ENCODE results near the gene CC2D1B.
A peak's percentile ranks its signal among the peaks of the same experiment; 100 is the strongest.
"Not testable (repeated sequence)": the region's sequence is repeated elsewhere in the genome, so short reads cannot be mapped to it uniquely, and the experiment has no call there.

CC2D1B gene, protein sequence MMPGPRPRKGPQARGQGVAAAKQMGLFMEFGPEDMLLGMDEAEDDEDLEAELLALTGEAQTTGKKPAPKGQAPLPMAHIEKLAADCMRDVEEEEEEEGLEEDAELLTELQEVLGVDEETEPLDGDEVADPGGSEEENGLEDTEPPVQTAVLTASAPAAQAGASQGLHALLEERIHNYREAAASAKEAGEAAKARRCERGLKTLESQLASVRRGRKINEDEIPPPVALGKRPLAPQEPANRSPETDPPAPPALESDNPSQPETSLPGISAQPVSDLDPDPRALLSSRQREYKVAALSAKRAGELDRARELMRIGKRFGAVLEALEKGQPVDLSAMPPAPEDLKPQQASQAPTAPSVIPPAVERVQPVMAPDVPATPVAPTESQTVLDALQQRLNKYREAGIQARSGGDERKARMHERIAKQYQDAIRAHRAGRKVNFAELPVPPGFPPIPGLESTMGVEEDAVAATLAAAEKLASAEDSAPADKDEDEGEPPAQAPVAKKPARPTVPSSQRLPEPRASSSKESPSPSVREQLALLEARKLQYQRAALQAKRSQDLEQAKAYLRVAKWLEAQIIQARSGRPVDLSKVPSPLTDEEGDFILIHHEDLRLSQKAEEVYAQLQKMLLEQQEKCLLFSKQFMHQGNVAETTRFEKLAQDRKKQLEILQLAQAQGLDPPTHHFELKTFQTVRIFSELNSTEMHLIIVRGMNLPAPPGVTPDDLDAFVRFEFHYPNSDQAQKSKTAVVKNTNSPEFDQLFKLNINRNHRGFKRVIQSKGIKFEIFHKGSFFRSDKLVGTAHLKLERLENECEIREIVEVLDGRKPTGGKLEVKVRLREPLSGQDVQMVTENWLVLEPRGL

GRCh38 chr1:52365746-52366516, at the start of gene CC2D1B:
Gene CC2D1B (minus strand): TSS chr1:52366205. CDS start chr1:52364620, 1,585 bp downstream.
- peak; percentile 94 to 96 for DNase-seq

GRCh38 chr1:52414942-52415341, 48.9 kb upstream of the CC2D1B start:
- no peak for DNase-seq

DNA sequence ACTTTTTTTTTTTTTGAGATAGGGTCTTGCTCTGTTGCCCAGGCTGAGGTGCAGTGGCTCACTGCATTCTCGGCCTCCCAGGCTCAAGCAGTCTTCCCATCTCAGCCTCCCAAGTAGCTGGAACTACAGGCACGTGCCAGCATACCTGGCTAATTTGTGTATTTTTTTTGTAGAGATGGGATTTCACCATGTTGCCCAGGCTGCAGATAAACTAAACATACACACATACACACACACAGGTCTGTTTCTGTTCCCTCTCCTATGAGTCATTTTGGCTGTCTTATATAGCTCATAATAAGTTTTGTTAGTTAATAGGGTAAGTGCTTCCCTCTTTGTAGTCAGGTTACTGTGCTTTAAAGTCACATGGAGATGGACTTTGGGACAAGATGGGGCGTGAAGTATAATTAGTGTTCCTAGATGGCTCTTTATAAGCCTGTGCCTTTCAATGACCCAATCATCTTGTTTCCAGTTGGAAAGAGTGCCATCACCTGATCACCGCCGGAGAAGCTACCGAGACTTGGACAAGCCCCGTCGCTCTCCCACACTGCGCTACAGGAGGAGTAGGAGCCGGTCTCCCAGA, 47.5 kb upstream of the CC2D1B start:
- DNase-seq: no peak

GRCh38 chr1:52404975-52405338, 39.0 kb upstream of the CC2D1B start:
- no peak for DNase-seq

DNA sequence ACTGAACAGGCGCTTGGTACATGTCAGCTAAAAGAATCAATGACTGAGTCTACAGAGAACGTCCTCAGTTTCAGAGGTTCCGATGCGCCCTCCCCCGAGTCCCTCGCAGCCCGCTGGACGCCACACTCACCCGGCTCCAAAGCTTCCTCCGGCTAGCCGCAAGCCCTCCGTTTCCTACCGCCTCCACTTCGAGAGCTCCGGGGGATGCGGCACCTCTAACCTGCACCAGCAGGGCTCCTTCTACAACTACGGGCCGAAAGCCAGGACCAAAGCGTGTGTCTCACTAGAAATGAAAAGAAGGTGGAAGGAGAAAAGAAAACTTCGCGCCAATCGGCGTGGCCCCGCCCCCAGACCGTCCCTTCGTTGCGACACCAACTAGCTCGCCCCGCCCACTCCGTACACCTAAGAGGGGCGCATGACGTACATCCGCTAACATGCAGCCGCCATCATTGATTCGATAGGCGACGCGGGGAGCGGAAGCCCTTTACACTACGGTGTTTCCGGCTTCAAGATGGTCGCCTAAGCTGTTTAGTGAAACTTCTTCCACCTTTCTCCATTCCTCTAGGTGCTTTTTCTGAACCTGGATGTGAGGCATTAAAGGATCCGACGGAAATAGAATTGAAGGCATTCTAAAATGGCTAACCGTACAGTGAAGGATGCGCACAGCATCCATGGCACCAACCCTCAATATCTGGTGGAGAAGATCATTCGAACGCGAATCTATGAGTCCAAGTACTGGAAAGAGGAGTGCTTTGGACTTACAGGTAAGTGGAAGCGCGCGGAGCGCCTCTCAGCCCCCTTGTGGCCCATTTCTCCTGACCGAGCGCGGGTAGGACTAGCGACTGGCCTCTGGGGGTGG, 38.3 kb upstream of the CC2D1B start, which contains the start of the genes ORC1 and PRPF38A:
ORC1 (minus strand) TSS at position 308 of the 859 bp plus-strand sequence. CDS start 2,200 bp downstream, outside the sequence.
PRPF38A (plus strand) TSS at position 487 of the 859 bp plus-strand sequence; CDS start at position 635, 148 bp downstream.
- DNase-seq: peak; percentile 92 to 96

- DNase-seq: peak; percentile 77 to 83
Observed at GRCh38 chr1:52403566-52404115, 37.6 kb upstream of the CC2D1B start.

DNA sequence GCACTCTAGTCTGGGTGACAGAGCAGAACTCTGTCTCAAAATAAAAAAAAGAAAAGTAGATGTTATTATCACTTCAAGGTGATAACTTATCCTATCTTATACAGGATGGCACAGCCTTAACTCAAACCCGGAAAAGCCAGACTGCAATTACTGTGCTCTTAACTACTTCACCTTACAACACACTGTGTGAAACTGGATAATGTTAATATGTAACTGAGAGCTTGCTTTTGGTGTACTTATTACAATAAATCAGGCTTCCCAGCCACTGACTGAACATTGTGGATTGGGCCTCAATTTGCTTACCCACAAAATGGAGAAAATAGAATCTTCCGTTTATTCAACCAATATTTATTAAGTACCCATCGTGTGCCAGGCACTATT, 36.8 kb upstream of the CC2D1B start:
- no peak for DNase-seq

DNA sequence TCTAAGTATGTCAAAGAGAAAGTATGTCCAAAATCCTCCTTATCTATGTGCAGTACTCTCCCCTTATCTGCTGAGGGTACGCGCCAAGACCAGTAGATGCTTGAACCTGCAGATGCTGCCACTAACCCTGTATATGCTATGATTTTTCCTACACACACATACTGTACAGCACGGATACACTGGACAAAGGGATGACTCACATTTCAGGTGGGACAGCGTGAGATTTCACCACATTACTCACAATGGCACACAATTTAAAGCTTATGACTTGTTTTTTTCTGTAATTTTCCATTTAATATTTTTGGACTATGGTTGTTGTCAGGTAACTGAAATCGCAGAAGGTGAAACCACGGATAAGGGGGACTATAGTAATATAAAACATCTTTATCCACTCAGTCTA, 34.1 kb upstream of the CC2D1B start:
- DNase-seq: no peak

- no peak for DNase-seq
Observed at GRCh38 chr1:52399629-52400028, 33.6 kb upstream of the CC2D1B start.

DNA sequence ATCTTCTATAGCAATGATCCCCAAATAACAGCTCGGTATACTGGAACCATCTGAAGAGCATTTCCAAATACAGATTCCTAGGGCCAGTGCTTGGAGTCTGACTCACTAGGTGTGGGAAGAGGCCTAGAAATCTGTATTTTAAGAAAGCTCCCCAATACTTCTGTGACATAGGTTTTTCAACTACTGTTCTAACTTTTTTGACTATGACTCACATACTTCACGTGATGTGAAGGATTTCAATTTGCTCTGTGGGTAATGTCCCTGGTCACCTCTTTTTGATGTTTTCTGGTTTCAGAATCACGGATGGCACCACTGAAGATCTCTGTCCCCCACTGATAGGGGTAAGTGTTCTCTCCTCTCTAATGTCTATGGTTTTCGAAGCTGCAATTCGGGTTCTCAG, 27.2 kb upstream of the CC2D1B start:
- no peak for DNase-seq

DNA sequence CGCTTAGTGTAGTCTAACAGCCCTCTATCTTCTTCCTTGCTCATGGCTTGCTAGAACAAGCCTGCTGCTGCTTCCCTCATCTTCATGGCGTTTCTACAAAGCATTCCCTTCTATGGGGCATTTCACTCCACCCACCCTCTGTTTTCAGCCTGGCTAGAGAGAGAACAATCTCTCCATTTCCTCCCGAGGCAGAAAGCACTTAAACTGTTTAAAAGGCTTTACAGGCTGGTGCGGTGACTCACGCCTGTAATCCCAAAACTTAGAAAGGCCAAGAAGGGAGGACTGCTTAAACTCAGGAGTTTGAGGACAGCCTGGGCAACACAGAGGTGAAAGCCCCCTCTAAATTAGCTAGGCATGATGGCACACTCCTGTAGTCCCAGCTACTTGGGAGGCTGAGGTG, 20.5 kb upstream of the CC2D1B start:
- no peak for DNase-seq

GRCh38 chr1:52385376-52385775, 19.4 kb upstream of the CC2D1B start:
- no peak for DNase-seq

DNA sequence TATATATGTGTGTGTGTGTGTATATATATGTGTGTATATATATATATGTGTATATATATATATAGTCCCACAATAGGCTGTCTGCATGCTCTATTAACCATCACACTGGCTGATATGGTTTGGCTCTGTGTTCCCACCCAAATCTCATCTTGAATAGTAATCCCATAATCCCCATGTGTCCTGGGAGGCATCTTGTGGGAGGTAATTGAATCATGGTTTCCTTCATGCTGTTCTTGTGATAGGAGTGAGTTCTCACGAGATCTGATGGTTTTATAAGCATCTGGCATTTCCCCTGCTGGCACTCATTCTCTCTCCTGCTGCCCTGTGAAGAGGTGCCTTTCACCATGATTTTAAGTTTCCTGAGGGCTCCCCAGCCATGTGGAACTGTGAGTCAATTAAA, 3.8 kb upstream of the CC2D1B start:
- not testable (repeated sequence) for DNase-seq

- peak; percentile 24 to 44 for DNase-seq
Observed at GRCh38 chr1:52368383-52369172, 2.6 kb upstream of the CC2D1B start.

- DNase-seq: no peak
Observed at GRCh38 chr1:52367272-52367671, 1.3 kb upstream of the CC2D1B start.

- DNase-seq: no peak
Observed at GRCh38 chr1:52366517-52366827, 467 bp upstream of the CC2D1B start.

DNA sequence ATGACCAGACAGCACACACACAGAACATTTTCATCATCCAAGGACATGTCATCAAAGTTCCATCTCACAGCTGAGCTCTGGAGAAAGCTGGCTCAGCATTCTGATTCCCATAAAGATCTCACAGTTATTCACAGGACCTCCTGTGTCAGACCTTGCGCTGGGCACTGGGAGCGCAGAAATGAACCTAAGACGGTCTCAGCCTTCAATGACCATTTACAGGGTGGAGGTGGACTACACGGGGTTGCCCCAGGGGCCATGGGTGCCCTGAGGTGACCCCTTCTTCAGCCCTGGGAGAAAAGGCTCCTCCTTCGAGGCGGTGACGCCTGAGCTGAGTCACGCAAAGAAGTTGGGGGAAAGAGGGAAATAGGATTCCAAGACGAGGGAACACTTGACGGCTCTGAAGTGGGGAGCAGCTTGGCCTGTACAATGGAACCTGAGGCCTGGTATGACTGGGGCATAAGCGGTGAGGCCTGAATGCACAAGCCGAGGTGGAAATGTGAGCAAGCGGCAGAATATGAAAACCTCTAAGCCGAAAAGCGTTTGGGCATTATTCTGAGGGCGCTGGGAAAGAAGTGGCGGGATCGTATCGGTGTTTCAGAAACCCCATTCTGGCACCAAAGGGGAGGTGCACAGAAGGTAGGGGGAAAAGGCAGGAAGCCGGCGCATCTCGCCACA, 797 bp downstream of the CC2D1B start:
- peak; percentile 18 to 23 for DNase-seq

- DNase-seq: no peak
Observed at GRCh38 chr1:52364235-52364839, 1.7 kb downstream of the CC2D1B start.

DNA sequence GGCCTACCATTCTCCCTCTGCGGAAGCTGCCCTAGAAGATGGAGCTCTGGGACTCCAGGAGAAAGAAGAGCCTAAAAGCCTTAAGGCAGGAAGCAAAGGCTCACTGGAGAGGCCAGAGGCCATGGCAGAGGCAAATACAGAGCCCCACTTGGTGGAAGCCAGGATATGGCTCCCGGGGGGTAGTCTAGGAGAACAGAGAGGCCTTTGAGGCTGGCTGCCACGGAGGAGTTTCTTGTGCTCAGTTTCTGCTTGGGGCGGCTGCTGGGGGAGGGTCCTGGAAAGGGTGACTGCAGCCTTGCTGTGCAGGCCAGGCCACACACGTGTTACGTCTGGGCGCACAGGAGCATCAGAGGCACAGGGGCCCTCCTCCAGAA, 5.4 kb downstream of the CC2D1B start:
- DNase-seq: no peak
